ENCODE measurements around the gene PCSK4.
A peak's percentile ranks its signal among the peaks of the same experiment; 100 is the strongest.

Gene PCSK4

DNA sequence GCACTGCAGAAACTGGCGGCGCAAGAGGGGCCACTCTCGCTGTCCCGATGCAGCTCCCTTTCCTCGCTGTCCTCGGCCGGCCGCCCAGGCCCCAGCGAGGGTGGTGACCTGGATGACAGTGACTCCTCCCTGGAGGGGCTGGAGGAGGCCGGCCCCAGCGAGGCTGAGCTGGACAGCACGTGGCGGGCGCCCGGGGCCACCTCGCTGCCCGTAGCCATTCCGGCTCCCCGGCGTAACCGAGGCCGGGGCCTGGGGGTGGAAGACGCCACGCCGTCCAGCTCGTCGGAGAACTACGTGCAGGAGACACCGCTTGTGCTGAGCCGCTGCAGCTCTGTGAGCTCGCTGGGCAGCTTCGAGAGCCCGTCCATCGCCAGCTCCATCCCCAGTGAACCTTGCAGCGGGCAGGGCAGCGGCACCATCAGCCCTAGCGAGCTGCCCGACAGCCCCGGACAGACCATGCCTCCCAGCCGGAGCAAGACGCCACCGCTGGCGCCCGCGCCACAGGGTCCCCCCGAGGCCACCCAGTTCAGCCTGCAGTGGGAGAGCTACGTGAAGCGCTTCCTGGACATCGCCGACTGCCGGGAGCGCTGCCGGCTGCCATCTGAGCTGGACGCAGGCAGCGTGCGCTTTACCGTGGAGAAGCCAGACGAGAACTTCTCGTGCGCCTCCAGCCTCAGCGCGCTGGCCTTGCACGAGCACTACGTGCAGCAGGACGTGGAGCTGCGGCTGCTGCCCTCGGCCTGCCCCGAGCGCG is 23.5 kb downstream of the PCSK4 start:
- no peak overlapping the region for H3K4me3 ChIP-seq (ENCODE audit: low read depth, low read length)
- DNase-seq (ENCODE audit: low read depth) = no peak
- TF ChIP-seq, protein P1, sequence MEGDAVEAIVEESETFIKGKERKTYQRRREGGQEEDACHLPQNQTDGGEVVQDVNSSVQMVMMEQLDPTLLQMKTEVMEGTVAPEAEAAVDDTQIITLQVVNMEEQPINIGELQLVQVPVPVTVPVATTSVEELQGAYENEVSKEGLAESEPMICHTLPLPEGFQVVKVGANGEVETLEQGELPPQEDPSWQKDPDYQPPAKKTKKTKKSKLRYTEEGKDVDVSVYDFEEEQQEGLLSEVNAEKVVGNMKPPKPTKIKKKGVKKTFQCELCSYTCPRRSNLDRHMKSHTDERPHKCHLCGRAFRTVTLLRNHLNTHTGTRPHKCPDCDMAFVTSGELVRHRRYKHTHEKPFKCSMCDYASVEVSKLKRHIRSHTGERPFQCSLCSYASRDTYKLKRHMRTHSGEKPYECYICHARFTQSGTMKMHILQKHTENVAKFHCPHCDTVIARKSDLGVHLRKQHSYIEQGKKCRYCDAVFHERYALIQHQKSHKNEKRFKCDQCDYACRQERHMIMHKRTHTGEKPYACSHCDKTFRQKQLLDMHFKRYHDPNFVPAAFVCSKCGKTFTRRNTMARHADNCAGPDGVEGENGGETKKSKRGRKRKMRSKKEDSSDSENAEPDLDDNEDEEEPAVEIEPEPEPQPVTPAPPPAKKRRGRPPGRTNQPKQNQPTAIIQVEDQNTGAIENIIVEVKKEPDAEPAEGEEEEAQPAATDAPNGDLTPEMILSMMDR (conservative IDR thresholded peaks at IDR 0.05; ENCODE audit: low read depth, low read length) = no peak

DNA sequence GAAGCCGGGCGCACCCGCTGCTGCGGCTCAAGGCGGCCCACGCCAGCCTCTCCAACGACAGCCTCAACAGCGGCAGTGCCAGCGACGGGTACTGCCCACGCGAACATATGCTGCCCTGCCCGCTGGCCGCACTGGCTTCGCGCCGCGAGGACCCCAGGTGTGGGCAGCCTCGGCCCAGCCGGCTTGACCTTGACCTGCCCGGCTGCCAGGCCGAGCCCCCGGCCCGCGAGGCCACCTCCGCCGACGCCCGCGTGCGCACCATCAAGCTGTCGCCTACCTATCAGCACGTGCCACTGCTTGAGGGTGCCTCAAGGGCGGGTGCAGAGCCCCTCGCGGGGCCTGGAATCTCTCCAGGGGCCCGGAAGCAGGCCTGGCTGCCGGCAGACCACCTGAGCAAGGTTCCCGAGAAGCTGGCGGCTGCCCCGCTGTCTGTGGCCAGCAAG is 24.1 kb downstream of the PCSK4 start:
- H3K4me3 ChIP-seq (ENCODE audit: low read depth, low read length) = no peak overlapping the region
- TF ChIP-seq, protein P1 (conservative IDR thresholded peaks at IDR 0.05; ENCODE audit: low read depth, low read length) = no peak
- no peak for DNase-seq (ENCODE audit: low read depth)

DNA sequence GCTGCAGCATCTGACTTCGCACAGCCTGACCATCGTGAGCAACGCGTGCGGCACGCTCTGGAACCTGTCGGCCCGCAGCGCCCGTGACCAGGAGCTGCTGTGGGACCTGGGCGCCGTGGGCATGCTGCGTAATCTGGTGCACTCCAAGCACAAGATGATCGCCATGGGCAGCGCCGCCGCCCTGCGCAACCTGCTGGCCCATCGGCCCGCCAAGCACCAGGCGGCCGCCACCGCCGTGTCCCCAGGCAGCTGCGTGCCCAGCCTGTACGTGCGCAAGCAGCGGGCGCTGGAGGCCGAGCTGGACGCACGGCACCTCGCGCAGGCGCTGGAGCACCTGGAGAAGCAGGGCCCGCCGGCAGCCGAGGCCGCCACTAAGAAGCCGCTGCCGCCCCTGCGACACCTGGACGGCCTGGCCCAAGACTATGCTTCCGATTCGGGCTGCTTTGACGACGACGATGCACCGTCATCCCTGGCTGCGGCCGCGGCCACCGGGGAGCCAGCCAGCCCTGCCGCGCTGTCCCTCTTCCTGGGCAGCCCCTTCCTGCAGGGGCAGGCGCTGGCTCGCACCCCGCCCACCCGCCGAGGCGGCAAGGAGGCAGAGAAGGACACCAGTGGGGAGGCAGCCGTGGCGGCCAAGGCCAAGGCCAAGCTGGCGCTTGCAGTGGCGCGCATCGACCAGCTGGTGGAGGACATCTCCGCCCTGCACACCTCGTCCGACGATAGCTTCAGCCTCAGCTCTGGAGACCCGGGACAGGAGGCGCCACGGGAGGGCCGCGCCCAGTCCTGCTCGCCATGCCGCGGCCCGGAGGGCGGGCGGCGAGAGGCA is 24.7 kb downstream of the PCSK4 start:
- peak; percentile 52 for DNase-seq (ENCODE audit: low read depth)
- no peak overlapping the region for H3K4me3 ChIP-seq (ENCODE audit: low read depth, low read length)
- TF ChIP-seq, protein P1 (conservative IDR thresholded peaks at IDR 0.05; ENCODE audit: low read depth, low read length) = peak; percentile 54

GRCh38 chr19:1461862-1462261 is 28.3 kb downstream of the PCSK4 start:
- DNase-seq (ENCODE audit: low read depth) = no peak
- TF ChIP-seq, protein P1 (conservative IDR thresholded peaks at IDR 0.05; ENCODE audit: low read depth, low read length) = no peak
- H3K4me3 ChIP-seq (ENCODE audit: low read depth, low read length) = no peak overlapping the region

DNA sequence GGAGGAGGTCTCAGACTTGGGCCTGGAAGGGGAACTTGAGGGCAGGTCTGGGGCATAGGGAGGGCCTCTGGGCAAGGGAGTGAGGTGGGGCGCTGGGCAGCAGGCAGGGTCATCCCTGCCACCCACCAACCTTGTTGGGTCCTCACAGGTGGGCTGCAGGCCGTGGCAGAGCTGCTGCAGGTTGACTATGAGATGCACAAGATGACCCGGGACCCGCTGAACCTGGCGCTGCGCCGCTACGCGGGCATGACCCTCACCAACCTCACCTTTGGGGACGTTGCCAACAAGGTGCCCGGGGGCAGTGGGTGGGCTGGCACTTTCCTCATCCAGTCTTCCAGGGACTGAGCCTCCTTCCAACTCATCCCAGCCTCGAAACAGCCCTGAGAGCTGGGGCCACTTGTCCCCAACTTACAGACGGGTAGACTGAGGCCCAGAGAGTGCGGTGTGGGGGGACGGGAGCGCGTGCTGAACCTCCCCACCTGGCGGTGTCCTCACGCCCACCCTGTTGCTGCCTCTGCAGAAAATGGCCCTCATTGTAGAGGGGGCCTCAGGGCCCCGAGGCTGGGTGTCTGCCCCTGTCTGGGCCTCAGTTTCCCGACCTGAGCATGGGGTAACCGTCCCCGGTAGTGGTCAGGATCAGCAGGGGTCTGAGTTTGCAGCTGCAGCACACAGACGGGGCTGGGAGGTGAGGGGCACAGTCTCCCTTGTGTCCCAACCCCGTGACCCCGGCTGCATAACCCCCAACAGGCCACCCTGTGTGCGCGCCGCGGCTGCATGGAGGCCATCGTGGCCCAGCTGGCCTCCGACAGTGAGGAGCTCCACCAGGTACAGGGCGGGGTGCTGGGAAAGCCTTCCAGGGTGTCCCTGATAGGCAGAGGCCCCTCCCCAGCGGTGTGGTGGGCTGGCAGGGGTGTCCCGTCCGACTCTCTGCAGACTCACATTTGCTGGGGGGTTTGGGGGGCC is 29.8 kb downstream of the PCSK4 start:
- TF ChIP-seq, protein P1 (conservative IDR thresholded peaks at IDR 0.05; ENCODE audit: low read depth, low read length) = no peak
- no peak for DNase-seq (ENCODE audit: low read depth)
- H3K4me3 ChIP-seq (ENCODE audit: low read depth, low read length) = no peak overlapping the region

GRCh38 chr19:1459479-1459878 is 30.7 kb downstream of the PCSK4 start:
- DNase-seq (ENCODE audit: low read depth) = no peak
- TF ChIP-seq, protein P1 (conservative IDR thresholded peaks at IDR 0.05; ENCODE audit: low read depth, low read length) = no peak
- no peak overlapping the region for H3K4me3 ChIP-seq (ENCODE audit: low read depth, low read length)

Data from choroid plexus epithelial cell (primary cell).